Measurements from ENCODE around the gene TBC1D9B.

GRCh38 chr5:179907556-179908324 is at the start of gene TBC1D9B:
- TF ChIP-seq CTCF (IDR thresholded peaks at IDR 0.05) (peak; percentile 98), ZFX (IDR thresholded peaks at IDR 0.05; ENCODE audit: borderline replicate concordance) (no peak)

All from 22Rv1 (cell line).